Measurements from ENCODE around the gene PDCD11.
A peak's percentile ranks its signal among the peaks of the same experiment; 100 is the strongest.

The PDCD11 gene

DNA sequence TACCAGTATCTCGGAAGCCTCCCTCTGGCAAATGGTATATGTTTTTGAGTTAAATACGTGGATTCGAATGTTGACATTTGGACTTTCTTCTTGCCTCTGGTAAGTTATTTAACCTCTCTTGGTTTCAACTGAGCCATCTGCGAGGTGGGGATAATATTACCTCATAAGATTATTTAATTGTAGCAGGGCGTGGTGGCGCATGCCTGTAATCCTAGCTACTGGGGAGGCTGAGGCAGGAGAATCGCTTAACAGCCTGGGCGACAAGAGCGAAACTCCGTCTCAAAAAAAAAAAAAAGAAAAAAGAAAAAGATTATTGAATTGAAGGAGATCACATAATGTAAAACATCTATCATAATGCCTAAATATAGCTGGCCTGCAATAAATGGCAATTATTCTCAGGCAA lies 29.0 kb upstream of the PDCD11 start:
- TF ChIP-seq CTCF (IDR thresholded peaks at IDR 0.05; ENCODE audit: extremely low read depth, missing control alignments): no peak
- no peak for DNase-seq (ENCODE audit: low spot score)

DNA sequence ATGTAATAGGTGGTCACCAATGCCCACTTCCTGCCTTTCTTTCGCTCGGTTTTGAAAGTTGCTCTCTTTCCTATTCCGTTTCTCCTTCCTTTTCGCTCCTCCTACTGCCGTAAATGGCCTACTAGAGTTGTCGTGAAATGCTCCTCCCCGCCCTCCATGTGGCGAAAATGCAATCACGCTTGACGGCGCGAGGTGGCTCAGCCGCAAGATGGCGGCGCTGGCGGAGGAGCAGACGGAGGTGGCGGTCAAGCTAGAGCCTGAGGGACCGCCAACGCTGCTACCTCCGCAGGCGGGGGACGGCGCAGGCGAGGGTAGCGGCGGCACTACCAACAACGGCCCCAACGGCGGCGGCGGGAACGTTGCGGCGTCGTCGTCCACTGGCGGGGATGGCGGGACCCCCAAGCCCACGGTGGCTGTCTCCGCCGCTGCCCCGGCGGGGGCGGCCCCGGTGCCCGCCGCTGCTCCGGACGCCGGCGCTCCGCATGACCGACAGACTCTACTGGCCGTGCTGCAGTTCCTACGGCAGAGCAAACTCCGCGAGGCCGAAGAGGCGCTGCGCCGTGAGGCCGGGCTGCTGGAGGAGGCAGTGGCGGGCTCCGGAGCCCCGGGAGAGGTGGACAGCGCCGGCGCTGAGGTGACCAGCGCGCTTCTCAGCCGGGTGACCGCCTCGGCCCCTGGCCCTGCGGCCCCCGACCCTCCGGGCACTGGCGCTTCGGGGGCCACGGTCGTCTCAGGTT lies 28.5 kb upstream of the PDCD11 start, which contains the start of gene TAF5:
TSS of gene TAF5 (plus strand) at position 195 of the 737 bp plus-strand sequence. CDS start at position 209, 14 bp downstream.
- TF ChIP-seq CTCF (IDR thresholded peaks at IDR 0.05; ENCODE audit: extremely low read depth, missing control alignments): no peak
- DNase-seq (ENCODE audit: low spot score): peak; percentile 92

DNA sequence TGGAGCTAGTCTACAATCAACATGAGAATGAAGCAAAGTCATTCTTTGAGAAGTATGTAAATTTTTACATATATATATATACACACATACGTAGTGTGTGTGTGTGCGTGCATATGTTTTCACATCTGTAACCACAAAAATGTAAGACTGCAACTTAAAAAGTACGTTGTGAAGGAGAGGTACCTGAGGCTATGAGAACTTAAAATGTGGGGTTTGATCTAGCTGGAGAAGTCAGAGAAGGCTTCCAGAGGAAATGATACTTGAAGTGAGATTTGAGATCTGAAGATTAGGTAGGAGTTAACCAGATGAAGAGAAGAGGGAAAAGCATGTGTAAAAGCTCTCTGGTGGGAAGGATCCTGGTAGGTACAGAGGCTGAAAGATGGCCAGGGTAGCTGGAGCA lies 22.9 kb upstream of the PDCD11 start:
- no peak for TF ChIP-seq CTCF (IDR thresholded peaks at IDR 0.05; ENCODE audit: extremely low read depth, missing control alignments)
- no peak for DNase-seq (ENCODE audit: low spot score)

- DNase-seq (ENCODE audit: low spot score): no peak
- no peak for TF ChIP-seq CTCF (IDR thresholded peaks at IDR 0.05; ENCODE audit: extremely low read depth, missing control alignments)
These were observed 22.2 kb upstream of the PDCD11 start for GRCh38 chr10:103374263-103374662.

- TF ChIP-seq CTCF (IDR thresholded peaks at IDR 0.05; ENCODE audit: extremely low read depth, missing control alignments): no peak
- no peak for DNase-seq (ENCODE audit: low spot score)
These were observed 13.7 kb upstream of the PDCD11 start for GRCh38 chr10:103382769-103383168.

- TF ChIP-seq CTCF (IDR thresholded peaks at IDR 0.05; ENCODE audit: extremely low read depth, missing control alignments): no peak
- no peak for DNase-seq (ENCODE audit: low spot score)
These were observed 2.2 kb upstream of the PDCD11 start for GRCh38 chr10:103394180-103394579.

DNA sequence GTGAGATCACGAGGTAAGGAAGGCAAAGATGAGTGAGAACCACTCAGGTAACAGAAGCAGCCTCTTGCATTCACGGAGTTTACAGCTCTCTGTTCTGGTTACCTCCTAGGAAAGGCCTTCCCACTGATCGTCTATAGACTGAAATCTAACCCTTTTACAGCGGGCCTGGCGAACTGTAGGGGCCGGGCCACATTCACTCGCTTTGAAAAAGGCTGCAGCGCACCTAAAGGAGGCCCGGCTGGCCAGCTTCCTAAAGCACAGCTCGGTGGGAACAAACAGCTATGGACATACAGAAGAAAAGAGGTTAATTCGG lies 716 bp upstream of the PDCD11 start:
- DNase-seq (ENCODE audit: low spot score): no peak
- TF ChIP-seq CTCF (IDR thresholded peaks at IDR 0.05; ENCODE audit: extremely low read depth, missing control alignments): no peak
